ENCODE results near the gene RAB3A.

GRCh38 chr19:18168673-18169381 is 35.0 kb downstream of the RAB3A start:
- TF ChIP-seq CTCF (IDR thresholded peaks at IDR 0.05) (no peak), POLR2A (IDR thresholded peaks at IDR 0.05) (no peak)
